GM23338 (cell line): ENCODE results near the gene EGLN3.

Experiments used
- CREB1 ChIP-seq: fragments of 250-450 bp; sonication (Bioruptor Pico); IDR thresholded peaks from 2 replicates; pipeline ENCODE4 v1.5.0; 2020; ENCODE audit warnings: low read depth, mild to moderate bottlenecking, moderate library complexity
- CTCF ChIP-seq, 2 experiments: fragments of 200-600 bp in 1 of 2; sonication (generic) in 1 of 2; conservative IDR thresholded peaks; 2 replicates each; pipeline versions ENCODE4 v1.5.1 to v1.6.1; 2016 to 2017; ENCODE audit warnings: antibody characterized with exemption in 2 of 2, low read depth in 2 of 2, mild to moderate bottlenecking in 2 of 2, moderate library complexity in 1 of 2
- ETS1 ChIP-seq: IDR thresholded peaks from 2 replicates; pipeline ENCODE4 v1.6.1; 2016; ENCODE audit warnings: antibody characterized with exemption
- EZH2 ChIP-seq: fragments of 200-600 bp; sonication (generic); IDR thresholded peaks from one replicate; pipeline ENCODE4 v1.8.0; 2017; ENCODE audit warnings: antibody characterized with exemption, mild to moderate bottlenecking, low read depth; ENCODE audit not compliant: unreplicated experiment
- EZH2phosphoT487 ChIP-seq: fragments of 200-600 bp; sonication (generic); IDR thresholded peaks from one replicate; pipeline ENCODE4 v1.8.1; 2018; ENCODE audit warnings: antibody characterized with exemption; ENCODE audit not compliant: unreplicated experiment
- JUNB ChIP-seq: IDR thresholded peaks from one replicate; pipeline ENCODE4 v1.6.1; 2016; ENCODE audit warnings: antibody characterized with exemption; ENCODE audit not compliant: unreplicated experiment
- NANOG ChIP-seq: IDR thresholded peaks from 2 replicates; pipeline ENCODE4 v1.6.1; 2016; ENCODE audit warnings: antibody characterized with exemption, borderline replicate concordance
- POLR2AphosphoS5 ChIP-seq: IDR thresholded peaks from 2 replicates; pipeline ENCODE4 v1.6.1; 2016; ENCODE audit warnings: antibody characterized with exemption, low read depth
- REST ChIP-seq: IDR thresholded peaks from one replicate; pipeline ENCODE4 v1.6.1; 2018; ENCODE audit warnings: antibody characterized with exemption; ENCODE audit not compliant: unreplicated experiment
- ZNF331 ChIP-seq: fragments of 250-450 bp; sonication (Bioruptor Pico); IDR thresholded peaks from 2 replicates; pipeline ENCODE4 v1.5.0; 2020; ENCODE audit warnings: low read depth, mild to moderate bottlenecking, moderate library complexity
- TF ChIP-seq, protein P1 (sequence below): fragments of 250-450 bp; sonication (Bioruptor Pico); IDR thresholded peaks from 2 replicates; pipeline ENCODE4 v1.5.0; 2020; ENCODE audit warnings: mild to moderate bottlenecking, moderate library complexity

GRCh38 chr14:33876274-33876673, 74.6 kb downstream of the EGLN3 start:
- no peak for TF ChIP-seq REST
- no peak for TF ChIP-seq CTCF (conservative IDR thresholded peaks at IDR 0.05; ENCODE audit: low read depth in 2 of 2)
- no peak for TF ChIP-seq CREB1 (CRISPR knock-in tag)
- no peak for TF ChIP-seq EZH2
- TF ChIP-seq POLR2AphosphoS5, result no peak
- no peak for TF ChIP-seq NANOG
- no peak for TF ChIP-seq EZH2phosphoT487
- TF ChIP-seq, protein P1, sequence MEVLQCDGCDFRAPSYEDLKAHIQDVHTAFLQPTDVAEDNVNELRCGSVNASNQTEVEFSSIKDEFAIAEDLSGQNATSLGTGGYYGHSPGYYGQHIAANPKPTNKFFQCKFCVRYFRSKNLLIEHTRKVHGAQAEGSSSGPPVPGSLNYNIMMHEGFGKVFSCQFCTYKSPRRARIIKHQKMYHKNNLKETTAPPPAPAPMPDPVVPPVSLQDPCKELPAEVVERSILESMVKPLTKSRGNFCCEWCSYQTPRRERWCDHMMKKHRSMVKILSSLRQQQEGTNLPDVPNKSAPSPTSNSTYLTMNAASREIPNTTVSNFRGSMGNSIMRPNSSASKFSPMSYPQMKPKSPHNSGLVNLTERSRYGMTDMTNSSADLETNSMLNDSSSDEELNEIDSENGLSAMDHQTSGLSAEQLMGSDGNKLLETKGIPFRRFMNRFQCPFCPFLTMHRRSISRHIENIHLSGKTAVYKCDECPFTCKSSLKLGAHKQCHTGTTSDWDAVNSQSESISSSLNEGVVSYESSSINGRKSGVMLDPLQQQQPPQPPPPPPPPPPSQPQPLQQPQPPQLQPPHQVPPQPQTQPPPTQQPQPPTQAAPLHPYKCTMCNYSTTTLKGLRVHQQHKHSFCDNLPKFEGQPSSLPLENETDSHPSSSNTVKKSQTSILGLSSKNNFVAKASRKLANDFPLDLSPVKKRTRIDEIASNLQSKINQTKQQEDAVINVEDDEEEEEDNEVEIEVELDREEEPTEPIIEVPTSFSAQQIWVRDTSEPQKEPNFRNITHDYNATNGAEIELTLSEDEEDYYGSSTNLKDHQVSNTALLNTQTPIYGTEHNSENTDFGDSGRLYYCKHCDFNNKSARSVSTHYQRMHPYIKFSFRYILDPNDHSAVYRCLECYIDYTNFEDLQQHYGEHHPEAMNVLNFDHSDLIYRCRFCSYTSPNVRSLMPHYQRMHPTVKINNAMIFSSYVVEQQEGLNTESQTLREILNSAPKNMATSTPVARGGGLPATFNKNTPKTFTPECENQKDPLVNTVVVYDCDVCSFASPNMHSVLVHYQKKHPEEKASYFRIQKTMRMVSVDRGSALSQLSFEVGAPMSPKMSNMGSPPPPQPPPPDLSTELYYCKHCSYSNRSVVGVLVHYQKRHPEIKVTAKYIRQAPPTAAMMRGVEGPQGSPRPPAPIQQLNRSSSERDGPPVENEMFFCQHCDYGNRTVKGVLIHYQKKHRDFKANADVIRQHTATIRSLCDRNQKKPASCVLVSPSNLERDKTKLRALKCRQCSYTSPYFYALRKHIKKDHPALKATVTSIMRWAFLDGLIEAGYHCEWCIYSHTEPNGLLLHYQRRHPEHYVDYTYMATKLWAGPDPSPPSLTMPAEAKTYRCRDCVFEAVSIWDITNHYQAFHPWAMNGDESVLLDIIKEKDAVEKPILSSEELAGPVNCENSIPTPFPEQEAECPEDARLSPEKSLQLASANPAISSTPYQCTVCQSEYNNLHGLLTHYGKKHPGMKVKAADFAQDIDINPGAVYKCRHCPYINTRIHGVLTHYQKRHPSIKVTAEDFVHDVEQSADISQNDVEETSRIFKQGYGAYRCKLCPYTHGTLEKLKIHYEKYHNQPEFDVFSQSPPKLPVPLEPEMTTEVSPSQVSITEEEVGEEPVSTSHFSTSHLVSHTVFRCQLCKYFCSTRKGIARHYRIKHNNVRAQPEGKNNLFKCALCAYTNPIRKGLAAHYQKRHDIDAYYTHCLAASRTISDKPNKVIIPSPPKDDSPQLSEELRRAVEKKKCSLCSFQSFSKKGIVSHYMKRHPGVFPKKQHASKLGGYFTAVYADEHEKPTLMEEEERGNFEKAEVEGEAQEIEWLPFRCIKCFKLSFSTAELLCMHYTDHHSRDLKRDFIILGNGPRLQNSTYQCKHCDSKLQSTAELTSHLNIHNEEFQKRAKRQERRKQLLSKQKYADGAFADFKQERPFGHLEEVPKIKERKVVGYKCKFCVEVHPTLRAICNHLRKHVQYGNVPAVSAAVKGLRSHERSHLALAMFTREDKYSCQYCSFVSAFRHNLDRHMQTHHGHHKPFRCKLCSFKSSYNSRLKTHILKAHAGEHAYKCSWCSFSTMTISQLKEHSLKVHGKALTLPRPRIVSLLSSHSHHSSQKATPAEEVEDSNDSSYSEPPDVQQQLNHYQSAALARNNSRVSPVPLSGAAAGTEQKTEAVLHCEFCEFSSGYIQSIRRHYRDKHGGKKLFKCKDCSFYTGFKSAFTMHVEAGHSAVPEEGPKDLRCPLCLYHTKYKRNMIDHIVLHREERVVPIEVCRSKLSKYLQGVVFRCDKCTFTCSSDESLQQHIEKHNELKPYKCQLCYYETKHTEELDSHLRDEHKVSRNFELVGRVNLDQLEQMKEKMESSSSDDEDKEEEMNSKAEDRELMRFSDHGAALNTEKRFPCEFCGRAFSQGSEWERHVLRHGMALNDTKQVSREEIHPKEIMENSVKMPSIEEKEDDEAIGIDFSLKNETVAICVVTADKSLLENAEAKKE (CRISPR knock-in tag), result no peak
- TF ChIP-seq ZNF331 (CRISPR knock-in tag), result no peak
- TF ChIP-seq JUNB, result no peak
- TF ChIP-seq ETS1, result no peak
